MCF 10A (cell line): ENCODE results near the gene NUCKS1. TPM values are rescaled to one million over a fixed set of nuclear protein-coding genes. Genes with fewer than 3 reads are reported as not detected.

Source experiments
- BruUV-seq: library from RNA; stranded (reverse); fragments of 400-500 nt; replicated peaks from 2 replicates; lab custom pipeline; 2021; lab: Mats Ljungman, UMichigan
- CTCF ChIA-PET: fragments of 300-600 bp; sonication (Branson Sonifier 250); formaldehyde crosslinking; extraction: SDS; loops from one replicate; lab custom pipeline; 2021; ENCODE audit warnings: antibody characterized with exemption, inconsistent platforms; lab: Yijun Ruan, JAX
- POLR2A ChIA-PET: fragments of 300-600, 350-650 bp; sonication (Branson Sonifier 250); formaldehyde crosslinking; extraction: SDS; loops from one replicate; lab custom pipeline; 2020; ENCODE audit warnings: antibody characterized with exemption, inconsistent platforms; lab: Yijun Ruan, JAX
- DNase-seq: peaks from one replicate; pipeline ENCODE4 v3.0.0-alpha.2; 2018; ENCODE audit not compliant: unreplicated experiment
- H3K27ac Mint-ChIP-seq: one replicate; pipeline ENCODE4 v1.8.0; 2022; ENCODE audit warnings: mild to moderate bottlenecking, low read depth, mixed read lengths; ENCODE audit not compliant: unreplicated experiment
- H3K27me3 Mint-ChIP-seq: one replicate; pipeline ENCODE4 v1.8.0; 2022; ENCODE audit warnings: mixed read lengths; ENCODE audit not compliant: insufficient read depth, unreplicated experiment
- H3K36me3 Mint-ChIP-seq: one replicate; pipeline ENCODE4 v1.8.0; 2022; ENCODE audit warnings: mild to moderate bottlenecking, moderate library complexity, mixed read lengths; ENCODE audit not compliant: insufficient read depth, unreplicated experiment
- H3K4me1 Mint-ChIP-seq: one replicate; pipeline ENCODE4 v1.8.0; 2022; ENCODE audit warnings: mixed read lengths; ENCODE audit not compliant: insufficient read depth, unreplicated experiment
- H3K4me3 Mint-ChIP-seq: one replicate; pipeline ENCODE4 v1.8.0; 2022; ENCODE audit warnings: mild to moderate bottlenecking, moderate library complexity, mixed read lengths; ENCODE audit not compliant: unreplicated experiment
- H3K9me3 Mint-ChIP-seq: one replicate; pipeline ENCODE4 v1.8.0; 2022; ENCODE audit warnings: mixed read lengths; ENCODE audit not compliant: unreplicated experiment
- CTCF ChIP-seq: fragments of 200-600 bp; IDR thresholded peaks from one replicate; pipeline ENCODE4 v1.8.0; 2022; ENCODE audit warnings: antibody characterized with exemption, mild to moderate bottlenecking; ENCODE audit not compliant: unreplicated experiment
- intact Hi-C: fragments of 100-400 bp; cut with micrococcal nuclease; formaldehyde crosslinking; loops from 2 replicates; pipeline ENCODE4 v1.14.1; 2022
- total RNA-seq: library from RNA; stranded (reverse); gene quantifications from 2 replicates; pipeline ENCODE4 v1.2.3, GENCODE V29; 2022

The NUCKS1 gene
- total RNA-seq, 1 experiment from 2014 or later: 615 TPM

DNA sequence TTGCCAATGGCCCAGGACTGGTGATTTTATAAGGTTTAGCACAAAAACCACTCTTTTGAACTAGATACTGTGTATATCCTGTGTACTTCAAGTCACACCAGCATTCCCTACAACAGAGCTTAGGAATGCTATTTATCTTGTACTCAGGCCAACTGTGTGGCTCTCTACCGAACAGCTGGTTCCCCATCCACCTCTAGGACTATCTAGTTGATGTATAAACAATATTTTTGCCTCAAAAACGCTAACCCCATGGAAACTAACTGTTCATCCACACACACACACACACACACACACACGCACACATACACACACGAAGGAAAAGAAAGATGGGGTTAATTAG, 41.0 kb downstream of the NUCKS1 start:
- intact Hi-C loops: no loop called here
- no peaks in the 10 kb centered on the region for H3K9me3 Mint-ChIP-seq
- no peak overlapping the region for H3K4me3 Mint-ChIP-seq
- no TSS peak for BruUV-seq
- TF ChIP-seq CTCF: no peak
- H3K36me3 Mint-ChIP-seq: peaks cover 95% of the 10 kb centered on the region
- no peaks in the 10 kb centered on the region for H3K27me3 Mint-ChIP-seq
- H3K27ac Mint-ChIP-seq: peak overlapping the region; percentile 47
- DNase-seq: no peak
- H3K4me1 Mint-ChIP-seq: peaks cover 16% of the 10 kb centered on the region
- CTCF ChIA-PET: interaction anchor here (0.6 to 10.1 kb wide), 21 partner anchors 7 to 619 kb away, joined by 3 to 592 read pairs (median 18); partner anchors contain the start of genes ELK4 and SLC45A3
- POLR2A ChIA-PET: interaction anchor here (0.7 to 10.0 kb wide), 11 partner anchors 8 to 115 kb away, joined by 3 to 148 read pairs (median 6); no protein-coding TSS in a partner anchor

DNA sequence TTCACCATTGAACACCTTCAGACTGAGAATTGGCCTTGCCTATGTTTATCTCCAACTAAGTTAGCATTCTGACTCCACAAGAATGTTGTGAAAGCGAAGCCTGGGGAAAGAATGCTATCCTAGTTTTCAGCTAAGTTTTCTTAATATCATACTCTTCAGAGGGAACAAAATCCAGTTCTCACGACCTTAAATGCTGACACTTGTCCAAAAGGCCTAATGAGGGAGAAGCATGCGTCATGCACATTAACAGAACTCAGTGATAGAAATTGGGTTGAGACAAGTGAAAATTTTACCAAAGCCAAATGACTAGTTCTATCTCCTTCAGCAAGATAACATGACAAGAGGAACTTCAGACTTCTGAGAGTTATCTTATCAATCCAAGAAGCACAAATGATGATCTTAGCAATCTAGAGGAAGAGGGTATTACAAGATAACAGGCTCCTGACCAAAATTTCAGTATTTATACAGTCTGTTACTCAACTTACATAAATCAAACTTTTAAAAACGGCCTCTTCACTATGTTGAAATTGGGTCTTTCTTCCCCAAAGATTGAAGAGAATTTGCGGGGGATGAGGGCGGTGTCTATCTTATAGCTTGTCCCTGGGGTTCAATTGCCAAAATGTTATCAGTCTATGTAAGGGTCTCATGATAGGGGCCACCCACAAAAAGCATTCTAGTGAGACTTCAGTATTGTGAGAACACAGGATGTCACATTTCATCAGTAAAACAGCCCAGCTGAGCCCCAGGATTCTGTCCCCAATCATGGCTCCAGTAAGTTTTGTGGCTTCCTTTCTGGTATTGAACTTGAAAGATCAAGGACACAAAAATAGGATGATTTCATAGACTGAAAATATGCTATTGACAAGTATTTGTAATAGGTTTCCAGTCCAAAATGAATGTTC, 43.1 kb downstream of the NUCKS1 start:
- Mint-ChIP-seq H3K4me1 (peaks cover 20% of the 10 kb centered on the region), H3K27me3 (no peaks in the 10 kb centered on the region), H3K27ac (peak overlapping the region; percentile 42), H3K9me3 (no peaks in the 10 kb centered on the region), H3K4me3 (no peak overlapping the region), H3K36me3 (peaks cover 97% of the 10 kb centered on the region)
- no peak for TF ChIP-seq CTCF
- intact Hi-C loops: no loop called here
- ChIA-PET POLR2A (interaction anchor here (0.6 to 10.0 kb wide), 9 partner anchors 8 to 202 kb away, joined by 3 to 148 read pairs (median 3); partner anchors contain the start of gene SLC45A3), CTCF (interaction anchor here (0.6 to 10.1 kb wide), 9 partner anchors 9 to 401 kb away, joined by 3 to 592 read pairs (median 4); partner anchors contain the start of gene ELK4)
- DNase-seq: no peak
- BruUV-seq: no TSS peak

DNA sequence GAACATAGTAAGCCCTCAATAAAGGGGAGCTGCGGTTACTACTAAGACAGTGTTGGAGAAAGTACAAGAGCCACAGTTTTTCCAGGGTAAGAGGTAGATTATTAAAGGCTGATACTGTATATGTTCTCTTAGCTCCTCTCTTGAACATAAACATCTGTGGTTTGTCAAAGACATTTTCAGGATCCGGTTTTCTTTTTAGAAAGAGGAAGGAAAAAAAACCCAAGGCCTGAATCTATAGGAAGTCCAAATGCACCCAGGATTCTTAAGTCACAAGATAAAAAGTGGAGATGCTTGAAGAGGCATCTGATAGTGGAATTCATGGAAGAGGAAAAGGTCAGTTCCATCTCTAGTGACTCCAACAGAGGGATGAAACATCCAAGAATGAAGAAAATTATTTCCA, 45.1 kb downstream of the NUCKS1 start:
- peaks cover 14% of the 10 kb centered on the region for H3K4me1 Mint-ChIP-seq
- ChIA-PET CTCF (interaction anchor here (0.6 to 2.1 kb wide), 8 partner anchors 9 to 447 kb away, joined by 3 to 15 read pairs (median 3); no protein-coding TSS in a partner anchor), POLR2A (interaction anchor here (1.2 to 1.4 kb wide), 3 partner anchors 14 to 113 kb away, joined by 3 to 6 read pairs (median 5); no protein-coding TSS in a partner anchor)
- intact Hi-C loops: no loop called here
- no peak for DNase-seq
- no peak for TF ChIP-seq CTCF
- no peaks in the 10 kb centered on the region for H3K9me3 Mint-ChIP-seq
- no peak overlapping the region for H3K4me3 Mint-ChIP-seq
- H3K27me3 Mint-ChIP-seq: no peaks in the 10 kb centered on the region
- H3K27ac Mint-ChIP-seq: no peak overlapping the region
- no TSS peak for BruUV-seq
- peaks cover 84% of the 10 kb centered on the region for H3K36me3 Mint-ChIP-seq

- H3K9me3 Mint-ChIP-seq: no peaks in the 10 kb centered on the region
- peaks cover 72% of the 10 kb centered on the region for H3K36me3 Mint-ChIP-seq
- ChIA-PET CTCF (interaction anchor here (0.6 to 5.8 kb wide), 8 partner anchors 8 to 223 kb away, joined by 3 to 61 read pairs (median 7); no protein-coding TSS in a partner anchor), POLR2A (interaction anchor here (0.6 to 1.5 kb wide), 8 partner anchors 9 to 80 kb away, joined by 3 to 4 read pairs (median 3); no protein-coding TSS in a partner anchor)
- BruUV-seq: no TSS peak
- peaks cover 6% of the 10 kb centered on the region for H3K4me1 Mint-ChIP-seq
- intact Hi-C loops: no loop called here
- TF ChIP-seq CTCF: no peak
- peak overlapping the region; percentile 60 for H3K27ac Mint-ChIP-seq
- no peak overlapping the region for H3K4me3 Mint-ChIP-seq
- no peak for DNase-seq
- no peaks in the 10 kb centered on the region for H3K27me3 Mint-ChIP-seq
Observed at GRCh38 chr1:205703072-205703471, 46.9 kb downstream of the NUCKS1 start.
